HG02610 (cell line): ENCODE results near the gene SYT15.
"Not testable (repeated sequence)": the region's sequence is repeated elsewhere in the genome, so short reads cannot be mapped to it uniquely, and the experiment has no call there.

Experiments
- ATAC-seq: cut with Tn5 transposase; IDR thresholded peaks from one replicate; pipeline ENCODE4 v1.9.1; 2021; ENCODE audit warnings: mild to moderate bottlenecking, moderate library complexity; ENCODE audit not compliant: unreplicated experiment

Gene SYT15

GRCh38 chr10:46578474-46579178, at the start of gene SYT15:
Gene SYT15 (plus strand): TSS chr10:46579128. CDS start chr10:46579169, 41 bp downstream.
- not testable (repeated sequence) for ATAC-seq

- ATAC-seq, result not testable (repeated sequence)
Observed at GRCh38 chr10:46529742-46530141, 49.2 kb upstream of the SYT15 start.

DNA sequence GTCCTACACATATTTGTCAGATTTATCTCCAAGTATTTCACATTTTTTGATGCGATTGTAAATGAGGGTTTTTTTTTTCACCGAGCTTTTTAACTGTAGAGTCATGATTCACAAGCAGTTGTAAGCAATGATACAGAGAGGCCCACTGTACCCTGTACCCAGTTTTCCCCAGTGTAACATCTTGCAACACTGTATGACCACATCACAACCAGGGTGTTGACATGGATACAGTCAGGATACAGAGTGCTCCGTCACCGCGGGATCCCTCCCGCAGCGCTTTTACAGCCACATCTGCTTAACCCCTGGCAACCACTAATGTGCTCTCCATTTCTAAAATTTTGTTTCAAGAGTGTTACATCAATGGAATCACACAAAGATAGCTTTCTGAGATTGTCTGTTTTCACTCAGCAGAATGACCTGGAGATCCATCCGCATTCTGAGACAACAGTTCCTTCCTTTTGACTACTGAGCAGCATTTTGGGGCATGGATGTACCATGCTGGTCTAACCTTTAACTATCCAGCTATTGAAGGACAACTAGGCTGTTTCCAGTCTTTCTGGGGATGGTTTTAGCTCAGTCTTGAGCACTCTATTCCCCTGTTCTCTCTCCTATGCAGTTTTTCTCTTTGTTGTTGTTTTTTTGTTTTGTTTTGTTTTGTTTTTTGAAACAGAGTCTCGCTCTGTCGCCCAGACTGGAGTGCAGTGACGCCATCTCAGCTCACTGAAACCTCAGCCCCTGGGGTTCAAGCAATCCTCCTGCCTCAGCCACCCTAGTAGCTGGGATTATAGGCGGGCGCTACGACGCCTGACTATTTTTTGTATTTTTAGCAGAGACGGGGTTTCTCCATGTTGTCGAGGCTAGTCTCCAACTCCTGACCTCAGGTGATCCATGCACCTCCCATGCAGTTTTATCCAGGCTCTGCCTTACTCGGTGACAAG, 48.4 kb upstream of the SYT15 start:
- ATAC-seq, result no peak

GRCh38 chr10:46532256-46532655, 46.7 kb upstream of the SYT15 start:
- ATAC-seq, result not testable (repeated sequence)

GRCh38 chr10:46534828-46535524, 44.0 kb upstream of the SYT15 start:
- ATAC-seq, result no peak

DNA sequence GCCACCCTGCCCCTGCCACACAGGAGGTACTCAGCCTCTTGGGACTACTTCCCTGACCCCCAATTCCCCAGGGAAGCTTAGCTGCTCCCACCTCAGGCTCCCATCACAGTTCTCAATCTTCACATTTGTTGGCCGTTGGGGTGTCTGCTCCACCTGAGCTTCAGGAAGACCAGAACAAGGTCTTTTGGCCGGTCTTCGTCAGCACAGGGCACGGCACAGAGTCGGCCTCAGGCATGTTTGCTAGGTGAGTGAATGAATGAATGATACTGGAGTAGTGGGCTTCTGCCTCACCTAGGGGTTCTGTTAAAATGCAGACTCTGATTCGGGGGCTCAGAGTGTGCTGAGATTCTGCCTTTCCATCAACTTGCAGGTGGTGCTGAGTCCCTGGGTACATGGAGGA, 42.8 kb upstream of the SYT15 start:
- ATAC-seq, result no peak

GRCh38 chr10:46536781-46537180, 42.1 kb upstream of the SYT15 start:
- no peak for ATAC-seq

- no peak for ATAC-seq
Observed at GRCh38 chr10:46537309-46537708, 41.6 kb upstream of the SYT15 start.

DNA sequence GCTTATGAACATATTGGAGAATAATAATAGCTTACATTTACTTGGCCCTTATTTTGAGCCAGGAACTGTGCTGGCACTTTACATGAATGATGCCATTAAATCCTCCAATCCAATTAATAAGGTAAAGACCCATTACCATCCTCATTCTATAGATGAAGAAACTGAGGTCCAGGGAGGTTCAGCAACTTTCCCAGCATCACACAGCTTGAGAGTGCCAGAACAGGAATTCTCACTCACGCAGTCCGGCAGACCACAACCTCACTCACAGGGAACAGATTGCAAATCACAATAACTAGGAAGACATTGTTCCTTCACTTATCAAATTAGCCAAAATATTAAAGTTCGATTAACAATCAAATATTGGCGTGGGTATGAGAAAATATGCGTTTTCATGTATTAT, 40.8 kb upstream of the SYT15 start:
- no peak for ATAC-seq

- no peak for ATAC-seq
Observed at GRCh38 chr10:46538717-46539426, 40.1 kb upstream of the SYT15 start.

DNA sequence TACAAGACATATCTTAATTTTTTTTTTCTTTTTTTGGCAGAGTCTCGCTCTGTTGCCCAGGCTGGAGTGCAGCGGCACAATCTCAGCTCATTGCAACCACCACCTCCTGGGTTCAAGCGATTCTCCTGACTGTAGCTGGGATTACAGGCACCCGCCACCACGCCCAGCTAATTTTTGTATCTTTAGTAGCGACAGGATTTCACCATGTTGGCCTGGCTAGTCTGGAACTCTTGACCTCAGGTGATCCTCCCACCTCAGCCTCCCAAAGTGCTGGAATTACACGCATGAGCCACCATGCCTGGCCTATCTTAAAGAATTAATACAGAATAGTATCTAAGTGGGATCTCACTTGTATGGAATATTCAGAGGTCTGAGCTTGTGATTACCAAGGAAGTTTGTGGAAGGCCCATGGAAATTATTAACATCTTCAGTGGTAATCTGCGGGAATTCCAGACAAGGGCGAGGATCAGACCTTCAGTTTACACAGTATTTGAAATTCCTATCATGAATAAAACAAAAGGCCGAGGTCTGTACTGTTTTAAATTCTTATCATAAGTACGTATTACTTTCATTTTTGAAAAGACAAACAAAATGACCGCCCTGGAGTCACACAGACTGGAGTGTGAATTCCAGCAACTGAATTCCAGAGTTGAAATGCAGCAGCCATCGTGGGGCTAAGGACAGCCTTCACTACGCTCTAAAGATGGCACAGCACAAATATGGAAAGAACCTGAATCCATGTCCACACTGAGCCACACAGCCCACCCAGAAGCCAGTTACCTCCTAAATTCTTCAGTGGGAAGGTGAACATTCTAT, 39.1 kb upstream of the SYT15 start:
- no peak for ATAC-seq

DNA sequence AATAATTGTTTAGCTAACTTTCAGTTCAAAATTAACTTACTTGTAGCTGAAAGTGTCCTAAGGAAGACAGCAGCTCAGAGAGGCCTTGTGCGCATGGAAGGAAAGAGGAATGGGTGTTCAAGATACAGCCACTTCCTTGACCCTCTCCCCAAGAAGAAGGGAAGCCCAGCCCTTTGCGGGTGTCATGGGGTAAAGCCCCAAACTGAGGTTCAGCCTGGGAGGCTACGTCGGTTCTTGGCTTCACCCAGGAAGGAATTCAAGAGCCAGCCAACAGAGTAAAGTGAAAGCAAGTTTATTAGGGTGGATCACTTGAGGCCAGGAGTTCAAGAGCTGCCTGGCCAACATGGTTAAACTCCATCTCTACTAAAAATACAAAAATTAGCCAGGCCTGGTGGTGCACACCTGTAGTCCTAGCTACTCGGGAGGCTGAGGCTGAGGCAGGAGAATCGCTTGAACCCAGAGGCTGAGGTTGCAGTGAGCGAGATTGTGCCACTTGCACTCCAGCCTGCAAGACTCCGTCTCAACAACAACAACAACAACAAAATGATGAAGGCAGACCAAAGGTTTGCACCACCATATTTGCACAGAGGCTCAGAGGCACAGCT, 38.4 kb upstream of the SYT15 start:
- ATAC-seq, result no peak

GRCh38 chr10:46541017-46541661, 37.8 kb upstream of the SYT15 start:
- ATAC-seq, result no peak

DNA sequence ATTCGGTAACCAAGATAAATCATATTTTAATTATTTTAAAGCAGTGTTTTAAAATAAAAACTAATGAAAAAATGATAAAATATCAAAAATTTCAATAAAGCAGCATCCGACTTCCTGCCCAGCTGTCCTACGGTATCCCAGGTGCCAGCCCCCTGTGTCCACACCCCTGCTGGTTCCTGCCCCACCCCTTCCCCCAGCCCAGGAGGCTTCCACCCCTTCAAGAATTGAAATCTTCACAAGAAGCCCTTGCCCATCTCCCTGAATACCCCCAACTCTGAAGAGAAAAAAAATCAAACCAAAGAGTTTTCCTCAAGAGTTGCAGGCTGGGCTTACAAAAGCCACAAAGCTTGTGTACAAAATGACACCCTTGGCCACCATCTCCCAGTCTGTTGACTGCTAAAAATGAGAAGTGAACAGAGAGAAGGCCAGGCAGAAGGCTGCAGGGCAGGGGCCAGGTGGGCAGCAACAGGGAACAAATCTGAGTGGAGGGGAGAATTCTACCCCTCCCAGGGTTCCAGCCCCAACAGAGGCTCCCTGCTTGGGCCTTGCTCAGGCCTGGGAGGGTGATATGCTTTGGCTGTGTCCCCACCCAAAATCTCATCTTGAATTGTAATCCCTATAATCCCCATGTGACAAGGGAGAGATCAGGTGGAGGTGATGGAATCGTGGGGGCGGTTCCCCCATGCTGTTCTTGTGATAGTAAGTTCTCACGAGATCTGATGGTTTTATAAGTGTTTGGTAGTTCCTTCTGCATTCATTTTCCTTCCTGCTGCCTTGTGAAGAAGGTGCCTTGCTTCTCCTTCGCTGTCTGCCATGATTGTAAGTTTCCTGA, 37.0 kb upstream of the SYT15 start:
- no peak for ATAC-seq

DNA sequence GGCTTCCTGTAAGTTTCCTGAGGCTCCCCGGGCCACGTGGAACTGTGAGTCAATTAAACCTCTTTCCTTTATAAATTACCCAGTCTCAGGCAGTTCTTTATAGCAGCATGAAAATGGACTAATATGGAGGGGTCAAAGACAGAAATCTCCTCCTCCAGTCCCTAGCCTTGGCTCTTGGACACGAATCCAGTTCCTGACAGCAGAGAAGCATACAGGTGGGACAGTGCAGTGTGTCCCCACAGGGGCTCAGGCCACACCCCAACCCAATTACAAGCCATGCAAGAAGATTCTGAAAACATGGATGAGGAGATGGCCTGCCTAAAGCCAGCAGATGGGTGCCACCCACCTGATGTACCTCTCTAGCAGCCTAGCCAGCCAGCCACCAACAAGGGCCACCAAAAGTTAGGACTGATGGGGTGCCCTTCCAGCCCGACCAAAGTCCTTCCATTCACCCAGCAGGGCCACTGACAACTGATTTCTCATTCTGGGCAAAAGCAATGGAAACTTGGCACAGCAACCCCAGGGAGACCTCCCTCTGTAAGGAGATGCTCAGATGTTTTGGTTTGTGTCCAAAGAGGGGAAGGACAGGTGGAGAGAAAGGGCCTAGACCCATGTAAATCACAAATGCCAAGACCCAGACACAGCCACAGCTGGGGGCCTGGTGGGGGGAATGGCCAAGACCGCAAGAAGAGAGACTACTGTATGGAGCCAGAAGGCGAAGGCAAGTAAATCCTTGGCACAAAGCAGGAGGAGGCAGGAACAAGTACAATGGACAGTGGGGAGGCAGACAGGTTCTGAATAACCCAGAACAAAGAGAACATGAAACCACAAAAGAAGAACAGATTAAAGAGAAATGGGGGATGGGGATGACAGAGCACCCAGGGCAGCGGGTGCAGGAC, 36.1 kb upstream of the SYT15 start:
- ATAC-seq, result no peak

DNA sequence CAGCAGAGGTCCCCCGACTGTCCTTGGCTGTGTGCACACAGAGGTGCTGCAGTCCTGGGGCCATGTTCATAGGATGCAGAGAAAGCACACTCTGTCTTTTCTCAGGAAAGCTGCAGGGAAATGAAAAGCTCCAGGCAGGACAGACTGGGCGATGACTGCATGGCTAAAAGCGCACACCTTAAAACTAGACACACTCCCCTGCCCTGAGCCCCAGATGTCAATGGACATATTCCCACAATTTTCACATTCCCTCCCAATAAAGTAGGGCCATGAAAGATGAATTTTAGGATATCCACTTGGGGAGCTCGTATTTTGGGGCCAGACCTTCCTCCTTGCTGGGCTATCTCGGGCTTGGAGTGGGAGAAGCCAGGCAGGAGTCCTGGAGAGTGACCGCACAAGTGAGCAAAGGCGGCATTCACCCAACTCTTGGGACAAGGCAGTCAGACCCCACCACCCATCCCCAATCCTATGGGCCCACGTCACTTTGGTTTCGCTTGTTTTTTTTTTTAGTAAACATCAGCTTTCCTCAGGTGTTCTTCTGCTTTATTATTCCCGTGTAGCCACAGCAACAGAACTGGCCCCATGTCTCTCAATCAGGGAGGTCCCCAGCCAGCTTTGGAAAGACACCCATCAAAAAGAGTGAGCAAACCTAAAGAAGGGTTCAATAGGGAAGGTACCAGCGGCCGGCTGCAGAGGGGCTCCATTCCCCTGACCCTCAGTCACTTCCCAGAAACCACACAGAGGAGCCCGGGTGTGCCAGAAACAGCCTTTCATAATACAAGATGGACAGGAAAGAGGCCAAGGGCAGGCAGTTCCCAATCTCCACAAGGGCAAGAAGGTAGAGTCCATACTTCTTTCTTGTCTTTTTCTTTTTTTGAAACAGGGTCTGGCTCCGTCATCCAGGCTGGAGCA, 35.2 kb upstream of the SYT15 start:
- ATAC-seq, result no peak
